B cell (primary cell): ENCODE results near the gene DCBLD2.

Experiments used
- CTCF ChIP-seq: fragments of 200-600 bp; IDR thresholded peaks from one replicate; pipeline ENCODE4 v1.8.0; 2022; ENCODE audit warnings: antibody characterized with exemption, mild to moderate bottlenecking
- EZH2 ChIP-seq: IDR thresholded peaks from 2 replicates; pipeline ENCODE4 v1.6.1; 2012; ENCODE audit warnings: borderline replicate concordance, low read depth, mild to moderate bottlenecking, moderate library complexity, low read length; ENCODE audit not compliant: insufficient read depth, poor library complexity, severe bottlenecking

GRCh38 chr3:98755601-98756000, 145.9 kb downstream of the DCBLD2 start:
- TF ChIP-seq CTCF (no peak), EZH2 (no peak)
